Prostate gland (tissue), 2 donors: ENCODE data around the gene DMXL2.
"Not testable (repeated sequence)": the region's sequence is repeated elsewhere in the genome, so short reads cannot be mapped to it uniquely, and the experiment has no call there.

ENCODE experiments used
- POLR2A ChIP-seq: fragments of 450-650 bp; IDR thresholded peaks from one replicate; pipeline ENCODE4 v1.6.1; 2016; ENCODE audit warnings: antibody characterized with exemption, mild to moderate bottlenecking
- POLR2AphosphoS5 ChIP-seq: sonication (generic); formaldehyde crosslinking; IDR thresholded peaks from one replicate; pipeline ENCODE4 v1.6.1; 2017; ENCODE audit warnings: antibody characterized with exemption
- TF ChIP-seq, protein P1 (sequence below), 4 experiments: fragments of 200-600 bp in 2 of 4; fragments of 450-650 bp in 2 of 4; sonication (generic) in 2 of 4; IDR thresholded peaks; 1 replicate in 3 of 4; 2 replicates in 1 of 4; pipeline ENCODE4 v1.5.1; 2016 to 2019; ENCODE audit warnings: antibody characterized with exemption in 4 of 4, mild to moderate bottlenecking in 2 of 4, moderate library complexity in 2 of 4

DNA sequence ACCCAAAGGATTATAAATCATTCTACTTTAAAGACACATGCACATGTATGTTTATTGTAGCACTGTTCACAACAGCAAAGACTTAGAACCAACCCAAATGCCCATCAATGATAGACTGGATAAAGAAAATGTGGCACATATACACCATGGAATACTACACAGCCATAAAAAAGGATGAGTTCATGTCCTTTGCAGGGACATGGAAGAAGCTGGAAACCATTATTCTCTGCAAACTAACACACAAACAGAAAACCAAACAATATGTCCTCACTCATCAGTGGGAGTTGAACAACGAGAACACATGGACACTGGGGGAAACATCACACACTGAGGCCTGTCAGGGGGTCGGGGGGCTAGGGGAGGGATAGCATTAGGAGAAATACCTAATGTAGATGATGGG lies 49.2 kb downstream of the DMXL2 start:
- TF ChIP-seq, protein P1, sequence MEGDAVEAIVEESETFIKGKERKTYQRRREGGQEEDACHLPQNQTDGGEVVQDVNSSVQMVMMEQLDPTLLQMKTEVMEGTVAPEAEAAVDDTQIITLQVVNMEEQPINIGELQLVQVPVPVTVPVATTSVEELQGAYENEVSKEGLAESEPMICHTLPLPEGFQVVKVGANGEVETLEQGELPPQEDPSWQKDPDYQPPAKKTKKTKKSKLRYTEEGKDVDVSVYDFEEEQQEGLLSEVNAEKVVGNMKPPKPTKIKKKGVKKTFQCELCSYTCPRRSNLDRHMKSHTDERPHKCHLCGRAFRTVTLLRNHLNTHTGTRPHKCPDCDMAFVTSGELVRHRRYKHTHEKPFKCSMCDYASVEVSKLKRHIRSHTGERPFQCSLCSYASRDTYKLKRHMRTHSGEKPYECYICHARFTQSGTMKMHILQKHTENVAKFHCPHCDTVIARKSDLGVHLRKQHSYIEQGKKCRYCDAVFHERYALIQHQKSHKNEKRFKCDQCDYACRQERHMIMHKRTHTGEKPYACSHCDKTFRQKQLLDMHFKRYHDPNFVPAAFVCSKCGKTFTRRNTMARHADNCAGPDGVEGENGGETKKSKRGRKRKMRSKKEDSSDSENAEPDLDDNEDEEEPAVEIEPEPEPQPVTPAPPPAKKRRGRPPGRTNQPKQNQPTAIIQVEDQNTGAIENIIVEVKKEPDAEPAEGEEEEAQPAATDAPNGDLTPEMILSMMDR (IDR thresholded peaks at IDR 0.05): not testable (repeated sequence)
- TF ChIP-seq POLR2A, POLR2AphosphoS5: not testable (repeated sequence)
